Measurements from ENCODE around the gene PM20D1.

DNA sequence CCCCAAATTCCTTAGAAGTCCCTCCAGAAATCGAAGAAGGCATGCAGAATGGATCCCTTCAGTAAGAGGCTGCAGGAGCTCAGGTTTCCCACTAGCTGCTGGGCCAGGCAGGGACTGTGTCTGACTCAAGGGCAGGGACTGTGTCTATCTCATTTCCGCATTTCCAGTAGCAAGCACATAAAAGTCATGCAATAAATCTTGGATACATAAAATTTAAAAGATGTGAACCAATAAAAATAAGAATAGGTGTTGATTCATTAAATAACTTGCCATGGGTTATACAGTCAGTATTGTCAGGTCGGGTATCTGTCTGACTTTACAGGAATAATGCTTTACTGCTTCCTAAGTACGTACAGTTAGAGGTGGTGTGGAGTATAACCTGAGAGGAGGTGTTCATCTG lies 15.2 kb downstream of the PM20D1 start:
- TF ChIP-seq, protein P1, sequence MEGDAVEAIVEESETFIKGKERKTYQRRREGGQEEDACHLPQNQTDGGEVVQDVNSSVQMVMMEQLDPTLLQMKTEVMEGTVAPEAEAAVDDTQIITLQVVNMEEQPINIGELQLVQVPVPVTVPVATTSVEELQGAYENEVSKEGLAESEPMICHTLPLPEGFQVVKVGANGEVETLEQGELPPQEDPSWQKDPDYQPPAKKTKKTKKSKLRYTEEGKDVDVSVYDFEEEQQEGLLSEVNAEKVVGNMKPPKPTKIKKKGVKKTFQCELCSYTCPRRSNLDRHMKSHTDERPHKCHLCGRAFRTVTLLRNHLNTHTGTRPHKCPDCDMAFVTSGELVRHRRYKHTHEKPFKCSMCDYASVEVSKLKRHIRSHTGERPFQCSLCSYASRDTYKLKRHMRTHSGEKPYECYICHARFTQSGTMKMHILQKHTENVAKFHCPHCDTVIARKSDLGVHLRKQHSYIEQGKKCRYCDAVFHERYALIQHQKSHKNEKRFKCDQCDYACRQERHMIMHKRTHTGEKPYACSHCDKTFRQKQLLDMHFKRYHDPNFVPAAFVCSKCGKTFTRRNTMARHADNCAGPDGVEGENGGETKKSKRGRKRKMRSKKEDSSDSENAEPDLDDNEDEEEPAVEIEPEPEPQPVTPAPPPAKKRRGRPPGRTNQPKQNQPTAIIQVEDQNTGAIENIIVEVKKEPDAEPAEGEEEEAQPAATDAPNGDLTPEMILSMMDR (IDR thresholded peaks at IDR 0.05), result no peak
- no peak for TF ChIP-seq EZH2 (IDR thresholded peaks at IDR 0.05; ENCODE audit: borderline replicate concordance, insufficient read depth, low read depth, low read length, poor library complexity, severe bottlenecking)
